Measurements from ENCODE around the gene SAP30. TPM values are rescaled to one million over a fixed set of nuclear protein-coding genes. Genes with fewer than 3 reads are reported as not detected.

The SAP30 gene
- total and polyA plus RNA-seq, 8 donors: 2.3 to 7.5 (median 4.0) TPM

- Histone ChIP-seq H3K4me1 (peaks cover 0 to 17% (median 0%) of the 10 kb centered on the region in 3 donors), H3K4me3 (peak overlapping the region; percentile 66 to 82 (median 80)), H3K9me3 (no peaks in the 10 kb centered on the region), H3K27ac (peak overlapping the region; percentile 34 to 98 (median 78)), H3K27me3 (no peaks in the 10 kb centered on the region), H3K36me3 (no peaks in the 10 kb centered on the region)
- FAIRE-seq (no peak), DNase-seq (peak; percentile 55 to 84 (median 72)), ATAC-seq (peak; percentile 10 to 46 (median 32))
- TF ChIP-seq, protein P1, sequence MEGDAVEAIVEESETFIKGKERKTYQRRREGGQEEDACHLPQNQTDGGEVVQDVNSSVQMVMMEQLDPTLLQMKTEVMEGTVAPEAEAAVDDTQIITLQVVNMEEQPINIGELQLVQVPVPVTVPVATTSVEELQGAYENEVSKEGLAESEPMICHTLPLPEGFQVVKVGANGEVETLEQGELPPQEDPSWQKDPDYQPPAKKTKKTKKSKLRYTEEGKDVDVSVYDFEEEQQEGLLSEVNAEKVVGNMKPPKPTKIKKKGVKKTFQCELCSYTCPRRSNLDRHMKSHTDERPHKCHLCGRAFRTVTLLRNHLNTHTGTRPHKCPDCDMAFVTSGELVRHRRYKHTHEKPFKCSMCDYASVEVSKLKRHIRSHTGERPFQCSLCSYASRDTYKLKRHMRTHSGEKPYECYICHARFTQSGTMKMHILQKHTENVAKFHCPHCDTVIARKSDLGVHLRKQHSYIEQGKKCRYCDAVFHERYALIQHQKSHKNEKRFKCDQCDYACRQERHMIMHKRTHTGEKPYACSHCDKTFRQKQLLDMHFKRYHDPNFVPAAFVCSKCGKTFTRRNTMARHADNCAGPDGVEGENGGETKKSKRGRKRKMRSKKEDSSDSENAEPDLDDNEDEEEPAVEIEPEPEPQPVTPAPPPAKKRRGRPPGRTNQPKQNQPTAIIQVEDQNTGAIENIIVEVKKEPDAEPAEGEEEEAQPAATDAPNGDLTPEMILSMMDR (IDR thresholded peaks at IDR 0.05): no peak
- 0% methylated on average over 56 to 68 of the region's 68 CpGs for WGBS, 2 donors
- intact Hi-C loops (cut with DNase I): no loop called here
Measured at GRCh38 chr4:173371292-173372192, 788 bp downstream of the SAP30 start.

DNA sequence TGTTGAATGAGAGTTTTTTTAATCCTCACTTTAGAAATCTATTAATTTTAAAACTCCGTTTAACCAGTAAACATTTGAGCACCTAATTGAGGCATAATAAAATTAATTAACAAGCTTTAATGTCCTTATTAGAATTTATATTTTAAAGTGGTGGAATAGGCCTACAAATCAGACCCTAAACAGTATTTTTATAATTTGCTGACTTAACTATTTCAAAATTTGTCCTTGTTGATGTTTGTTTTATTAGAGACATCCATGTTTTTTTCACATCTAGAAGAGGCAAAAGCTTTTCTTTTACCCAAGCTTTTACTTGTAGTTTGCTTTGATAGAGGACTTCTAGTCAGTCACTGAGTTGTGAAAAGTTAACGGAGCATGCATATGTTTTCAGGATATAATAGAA, 3.8 kb downstream of the SAP30 start:
- ATAC-seq: no peak
- DNase-seq: no peak
- Histone ChIP-seq H3K27me3 (no peaks in the 10 kb centered on the region), H3K9me3 (no peaks in the 10 kb centered on the region), H3K27ac (no peak overlapping the region), H3K36me3 (no peaks in the 10 kb centered on the region), H3K4me3 (no peak overlapping the region), H3K4me1 (peaks cover 0 to 17% (median 0%) of the 10 kb centered on the region in 3 donors)
- intact Hi-C loops (cut with DNase I): no loop called here
- no peak for FAIRE-seq
- TF ChIP-seq, protein P1 (IDR thresholded peaks at IDR 0.05): no peak
- 89 to 96% methylated on average over 2 of the region's 2 CpGs for WGBS, 2 donors

DNA sequence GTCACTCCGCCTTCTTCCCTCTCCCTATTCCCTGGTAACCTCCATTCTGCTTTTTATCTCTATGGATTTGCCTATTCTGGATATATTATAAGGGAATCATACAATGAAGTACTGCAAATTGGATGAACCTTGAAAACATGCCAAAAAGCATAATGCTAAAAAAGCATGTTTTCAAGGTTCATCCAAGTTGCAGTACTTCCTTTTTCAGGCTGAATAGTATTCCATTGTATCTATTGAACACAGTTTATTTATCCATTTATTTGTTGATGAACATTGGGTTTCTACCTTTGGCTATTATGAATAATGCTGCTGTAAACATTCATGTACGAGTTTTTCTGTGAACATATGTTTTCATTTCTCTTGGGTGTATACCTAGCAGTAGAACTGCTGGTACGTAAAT, 9.2 kb downstream of the SAP30 start:
- Histone ChIP-seq H3K4me3 (no peak overlapping the region), H3K27me3 (no peaks in the 10 kb centered on the region), H3K4me1 (no peaks in the 10 kb centered on the region), H3K36me3 (no peaks in the 10 kb centered on the region), H3K9me3 (no peaks in the 10 kb centered on the region), H3K27ac (no peak overlapping the region)
- WGBS, 2 donors: 97 to 100% methylated on average over 3 of the region's 3 CpGs
- no peak for ATAC-seq
- TF ChIP-seq, protein P1 (IDR thresholded peaks at IDR 0.05): no peak
- intact Hi-C loops (cut with DNase I): no loop called here
- no peak for FAIRE-seq
- DNase-seq: no peak

DNA sequence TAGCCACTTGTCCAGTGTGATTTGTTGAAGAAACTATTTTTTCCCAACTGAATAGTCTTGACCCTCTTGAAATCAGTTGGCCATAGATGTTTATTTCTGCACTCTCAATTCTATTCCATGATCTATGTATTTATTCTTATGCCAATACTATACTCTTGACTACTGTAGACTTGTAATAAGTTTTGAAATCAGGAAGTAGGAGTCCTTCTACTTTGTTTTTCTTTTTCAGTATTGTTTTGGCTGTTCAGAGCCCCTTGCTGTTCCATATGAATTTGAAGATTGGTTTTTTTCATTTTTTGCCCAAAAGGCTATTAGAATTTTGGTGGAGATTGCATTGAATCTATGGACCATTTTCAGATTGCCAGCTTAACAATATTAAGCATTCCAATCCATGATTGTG, 10.2 kb downstream of the SAP30 start:
- H3K9me3 ChIP-seq: no peaks in the 10 kb centered on the region
- TF ChIP-seq, protein P1 (IDR thresholded peaks at IDR 0.05): no peak
- intact Hi-C loops (cut with DNase I): no loop called here
- DNase-seq (no peak), FAIRE-seq (no peak), ATAC-seq (no peak)
- H3K4me3 ChIP-seq: no peak overlapping the region
- H3K27me3 ChIP-seq: no peaks in the 10 kb centered on the region
- no peaks in the 10 kb centered on the region for H3K36me3 ChIP-seq
- H3K27ac ChIP-seq: no peak overlapping the region
- no peaks in the 10 kb centered on the region for H3K4me1 ChIP-seq

DNA sequence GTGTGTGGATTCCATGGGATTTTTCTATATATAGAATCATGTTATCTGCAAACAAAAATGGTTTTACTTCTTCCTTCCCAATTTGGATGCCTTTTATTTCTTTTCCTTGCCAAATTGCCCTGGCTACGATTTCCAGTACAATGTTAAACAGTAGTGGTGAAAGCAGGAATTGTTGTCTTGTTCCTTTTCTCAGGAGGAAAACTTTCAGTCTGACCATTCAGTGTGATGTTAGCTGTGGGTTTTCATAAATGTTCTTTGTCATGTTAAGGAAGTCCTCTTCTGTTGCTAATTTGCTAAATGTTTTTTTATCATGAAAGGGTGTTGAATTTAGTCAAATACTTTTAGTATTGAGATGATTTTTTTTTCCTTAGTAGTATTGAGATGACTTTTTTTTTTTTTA, 10.9 kb downstream of the SAP30 start:
- Histone ChIP-seq H3K36me3 (no peaks in the 10 kb centered on the region), H3K4me1 (no peaks in the 10 kb centered on the region), H3K4me3 (no peak overlapping the region), H3K27me3 (no peaks in the 10 kb centered on the region), H3K27ac (no peak overlapping the region), H3K9me3 (no peaks in the 10 kb centered on the region)
- ATAC-seq (no peak), DNase-seq (no peak), FAIRE-seq (no peak)
- TF ChIP-seq, protein P1 (IDR thresholded peaks at IDR 0.05): no peak
- 36 to 44% methylated on average over 1 of the region's 1 CpG for WGBS, 2 donors
- intact Hi-C loops (cut with DNase I): no loop called here

Data from pancreas (tissue), 10 donors.